A549 (cell line): ENCODE results near the gene OR6K2. TPM values are rescaled to one million over a fixed set of nuclear protein-coding genes. Genes with fewer than 3 reads are reported as not detected.

ENCODE experiments used
- ATAC-seq, 2 experiments: fragments of 200-7000 bp in 1 of 2; fragments of >200 bp in 1 of 2; cut with Nextera tagmentation in 1 of 2; cut with Tn5 transposase in 1 of 2; 3 replicates each; pipeline versions ENCODE4 v1.8.0 to v1.9.1; 2018 to 2020; ENCODE audit warnings: mild to moderate bottlenecking in 1 of 2, moderate library complexity in 1 of 2
- CTCF ChIA-PET: fragments of 300-600 bp; sonication (Branson Sonifier 250); formaldehyde crosslinking; extraction: SDS; loops from one replicate; lab custom pipeline; 2021; ENCODE audit warnings: antibody characterized with exemption, inconsistent platforms; lab: Yijun Ruan, JAX
- POLR2A ChIA-PET: fragments of 350-600 bp; formaldehyde crosslinking; extraction: SDS; loops from one replicate; lab custom pipeline; 2021; ENCODE audit warnings: antibody characterized with exemption, inconsistent platforms; lab: Yijun Ruan, JAX
- DNase-seq, 2 experiments: peaks; one replicate each; pipeline versions ENCODE4 v3.0.0 to v3.0.0-alpha.2; 2011 to 2016; ENCODE audit warnings: low read depth in 1 of 2, low spot score in 1 of 2
- FAIRE-seq: peaks from 2 replicates; lab custom pipeline; 2011; peaks lifted over from hg19 to GRCh38; lab: Jason Lieb, UNC
- H3K27ac ChIP-seq, 2 experiments: fragments of >200 bp; sonication (Bioruptor Twin); formaldehyde crosslinking; 3 replicates each; pipeline ENCODE4 v1.5.1; 2016 to 2017
- H3K4me1 ChIP-seq: fragments of >200 bp; sonication (Bioruptor Twin); formaldehyde crosslinking; 3 replicates; pipeline ENCODE4 v1.6.1; 2016
- H3K4me2 ChIP-seq: fragments of >200 bp; sonication (Bioruptor Twin); formaldehyde crosslinking; 3 replicates; pipeline ENCODE4 v1.6.1; 2016
- H3K4me3 ChIP-seq: fragments of >200 bp; sonication (Bioruptor Twin); formaldehyde crosslinking; 3 replicates; pipeline ENCODE4 v1.5.1; 2016
- H3K9me3 ChIP-seq: fragments of >200 bp; sonication (Bioruptor Twin); formaldehyde crosslinking; 3 replicates; pipeline ENCODE4 v1.6.1; 2016
- ATOH8 ChIP-seq: fragments of 250-450 bp; sonication (Bioruptor Pico); IDR thresholded peaks from 2 replicates; pipeline ENCODE4 v1.5.0; 2020; ENCODE audit warnings: low read depth, mild to moderate bottlenecking, moderate library complexity
- CEBPB ChIP-seq, 2 experiments: fragments of >200 bp in 1 of 2; sonication (Bioruptor Twin) in 1 of 2; formaldehyde crosslinking in 1 of 2; IDR thresholded peaks; 2 replicates each; pipeline ENCODE4 v1.6.1; 2012 to 2016
- CHD2 ChIP-seq: fragments of 150-350 bp; IDR thresholded peaks from 2 replicates; pipeline ENCODE4 v1.6.1; 2014; ENCODE audit warnings: low read length; ENCODE audit not compliant: partially characterized antibody
- CHD4 ChIP-seq: fragments of 200-600 bp; sonication (generic); IDR thresholded peaks from 2 replicates; pipeline ENCODE4 v1.6.1; 2016; ENCODE audit warnings: antibody characterized with exemption, mild to moderate bottlenecking, borderline replicate concordance
- CTCF ChIP-seq: fragments of >200 bp; sonication (Bioruptor Twin); formaldehyde crosslinking; IDR thresholded peaks from 3 replicates; pipeline ENCODE4 v1.5.1; 2016
- EHF ChIP-seq: fragments of 250-450 bp; sonication (Bioruptor Pico); IDR thresholded peaks from 2 replicates; pipeline ENCODE4 v1.5.0; 2020; ENCODE audit warnings: mild to moderate bottlenecking
- GATA3 ChIP-seq: IDR thresholded peaks from 2 replicates; pipeline ENCODE4 v1.6.1; 2012; ENCODE audit warnings: borderline replicate concordance
- HES2 ChIP-seq: fragments of >200 bp; sonication (Bioruptor Twin); formaldehyde crosslinking; IDR thresholded peaks from 2 replicates; pipeline ENCODE4 v1.6.1; 2016
- HEYL ChIP-seq: fragments of 250-450 bp; sonication (Bioruptor Pico); IDR thresholded peaks from 2 replicates; pipeline ENCODE4 v1.8.0; 2021; ENCODE audit warnings: mild to moderate bottlenecking, moderate library complexity
- HMGXB4 ChIP-seq: fragments of 250-450 bp; sonication (Bioruptor Pico); IDR thresholded peaks from 2 replicates; pipeline ENCODE4 v1.5.0; 2021; ENCODE audit warnings: mild to moderate bottlenecking, moderate library complexity, borderline replicate concordance
- HOXB13 ChIP-seq: fragments of 250-450 bp; sonication (Bioruptor Pico); IDR thresholded peaks from 2 replicates; pipeline ENCODE4 v1.5.0; 2020; ENCODE audit warnings: low read depth, mild to moderate bottlenecking, moderate library complexity
- KDM5A ChIP-seq: fragments of 200-600 bp; sonication (generic); IDR thresholded peaks from 2 replicates; pipeline ENCODE4 v1.6.1; 2016; ENCODE audit warnings: antibody characterized with exemption, mild to moderate bottlenecking
- MAFK ChIP-seq: fragments of 450-650 bp; IDR thresholded peaks from 2 replicates; pipeline ENCODE4 v1.6.1; 2014; ENCODE audit not compliant: partially characterized antibody
- NFE2L2 ChIP-seq: fragments of 150-350 bp; conservative IDR thresholded peaks from 2 replicates; pipeline ENCODE4 v1.6.1; 2014; ENCODE audit warnings: low read length
- NPAS2 ChIP-seq: fragments of 250-450 bp; sonication (Bioruptor Pico); IDR thresholded peaks from 2 replicates; pipeline ENCODE4 v1.8.0; 2022; ENCODE audit warnings: mild to moderate bottlenecking, moderate library complexity, borderline replicate concordance
- PHF8 ChIP-seq: fragments of 200-600 bp; sonication (generic); IDR thresholded peaks from 2 replicates; pipeline ENCODE4 v1.6.1; 2016; ENCODE audit warnings: low read depth, mild to moderate bottlenecking, antibody characterized with exemption, moderate library complexity, borderline replicate concordance
- RCOR1 ChIP-seq: fragments of 150-350 bp; IDR thresholded peaks from 2 replicates; pipeline ENCODE4 v1.6.1; 2014; ENCODE audit warnings: antibody characterized with exemption, low read length, low read depth
- REST ChIP-seq: fragments of 200-600 bp; sonication (generic); IDR thresholded peaks from 2 replicates; pipeline ENCODE4 v1.6.1; 2016; ENCODE audit warnings: antibody characterized with exemption, mild to moderate bottlenecking, moderate library complexity
- SREBF2 ChIP-seq: fragments of 450-650 bp; IDR thresholded peaks from 2 replicates; pipeline ENCODE4 v1.6.1; 2014; ENCODE audit warnings: mild to moderate bottlenecking, moderate library complexity
- TFCP2L1 ChIP-seq: fragments of 250-450 bp; sonication (Bioruptor Pico); IDR thresholded peaks from 2 replicates; pipeline ENCODE4 v1.5.0; 2021; ENCODE audit warnings: mild to moderate bottlenecking
- ZSCAN20 ChIP-seq: fragments of 250-450 bp; sonication (Bioruptor Pico); IDR thresholded peaks from 2 replicates; pipeline ENCODE4 v1.8.0; 2022; ENCODE audit warnings: mild to moderate bottlenecking, moderate library complexity
- WGBS: methylation state at CpG from one replicate; pipeline ENCODE4 v1.1.6; 2017; ENCODE audit errors: missing lambda C conversion rate; 5-methylcytosine and 5-hydroxymethylcytosine counted together
- polyA plus RNA-seq, 4 experiments: library from polyadenylated mRNA; depleted of rRNA in 3 of 4; stranded (reverse); fragments of >200 nt; fragmentation: RNase III in 1 of 4; extraction: RNeasy Plus Mini Kit Qiagen cat#74134 plus additional on column Dnase treatment in 1 of 4; gene quantifications; 2 replicates in 3 of 4; 3 replicates in 1 of 4; pipeline ENCODE4 v1.2.3, GENCODE V29; 2011 to 2017

Gene OR6K2
- polyA plus RNA-seq, 2 of the 4 experiments (the other 2 are of a cell fraction): not detected

- H3K4me2 ChIP-seq: no peak within 1 kb of the TSS
- H3K4me1 ChIP-seq: no peaks in the 10 kb centered on the region
- H3K27ac ChIP-seq: no peak within 1 kb of the TSS
- POLR2A ChIA-PET: no interaction called here
- H3K4me3 ChIP-seq: no peak within 1 kb of the TSS
- DNase-seq (no peak), FAIRE-seq (no peak), ATAC-seq (no peak)
- CTCF ChIA-PET: interaction anchor here (0.6 to 1.5 kb wide), 3 partner anchors 9 to 218 kb away, joined by 3 to 4 read pairs (median 3); no protein-coding TSS in a partner anchor
- WGBS: 4% methylated on average over 7 of the region's 7 CpGs
- H3K9me3 ChIP-seq: no peaks in the 10 kb centered on the region
- TF ChIP-seq EHF (CRISPR knock-in tag) (no peak), MAFK (peak; percentile 77), NFE2L2 (peak; percentile 83)
These were observed 14.1 kb downstream of the OR6K2 start, which contains the start of gene SPTA1 for GRCh38 chr1:158686111-158687009. Gene SPTA1, minus strand, starts transcription at chr1:158686715. Its CDS starts 198 bp downstream, at chr1:158686517.

GRCh38 chr1:158685085-158685484 lies 15.4 kb downstream of the OR6K2 start:
- ChIA-PET POLR2A (no interaction called here), CTCF (no interaction called here)
- H3K27ac ChIP-seq: no peak overlapping the region
- WGBS: 15% methylated on average over 7 of the region's 7 CpGs
- H3K4me1 ChIP-seq: no peaks in the 10 kb centered on the region
- H3K4me3 ChIP-seq: no peak overlapping the region
- TF ChIP-seq HOXB13 (CRISPR knock-in tag): no peak
- no peak for TF ChIP-seq CHD2
- no peak overlapping the region for H3K4me2 ChIP-seq
- no peak for DNase-seq
- no peak for FAIRE-seq
- ATAC-seq: no peak
- no peaks in the 10 kb centered on the region for H3K9me3 ChIP-seq

- no peak overlapping the region for H3K4me2 ChIP-seq
- H3K27ac ChIP-seq: no peak overlapping the region
- DNase-seq (no peak), FAIRE-seq (no peak), ATAC-seq (no peak)
- 5% methylated on average over 2 of the region's 2 CpGs for WGBS
- H3K9me3 ChIP-seq: no peaks in the 10 kb centered on the region
- H3K4me1 ChIP-seq: no peaks in the 10 kb centered on the region
- POLR2A ChIA-PET: no interaction called here
- no peak for TF ChIP-seq PHF8
- TF ChIP-seq ATOH8 (CRISPR knock-in tag): no peak
- TF ChIP-seq CHD4: no peak
- no peak for TF ChIP-seq MAFK
- TF ChIP-seq TFCP2L1 (CRISPR knock-in tag): no peak
- no peak for TF ChIP-seq CTCF
- no peak for TF ChIP-seq GATA3
- no peak for TF ChIP-seq KDM5A
- no peak for TF ChIP-seq NPAS2
- TF ChIP-seq CEBPB (IDR thresholded peaks at IDR 0.05): no peak
- no peak for TF ChIP-seq SREBF2
- H3K4me3 ChIP-seq: no peak overlapping the region
- CTCF ChIA-PET: no interaction called here
These were observed 18.8 kb downstream of the OR6K2 start for GRCh38 chr1:158681606-158682005.

GRCh38 chr1:158679289-158679688 lies 21.2 kb downstream of the OR6K2 start:
- ATAC-seq: no peak
- FAIRE-seq: no peak
- TF ChIP-seq PHF8 (no peak), ZSCAN20 (CRISPR knock-in tag) (no peak), HES2 (no peak), HEYL (no peak), REST (no peak), HMGXB4 (CRISPR knock-in tag) (no peak), RCOR1 (no peak)
- no peak overlapping the region for H3K4me2 ChIP-seq
- H3K27ac ChIP-seq: no peak overlapping the region
- POLR2A ChIA-PET: no interaction called here
- no peaks in the 10 kb centered on the region for H3K4me1 ChIP-seq
- no peaks in the 10 kb centered on the region for H3K9me3 ChIP-seq
- DNase-seq: no peak
- H3K4me3 ChIP-seq: no peak overlapping the region
- CTCF ChIA-PET: interaction anchor here (1.5 kb wide), 1 partner anchor 10 kb away, joined by 4 read pairs; no protein-coding TSS in a partner anchor
- WGBS: 12% methylated on average over 1 of the region's 1 CpG
